ENCODE results near the gene DNAH8. TPM values are rescaled to one million over a fixed set of nuclear protein-coding genes. Genes with fewer than 3 reads are reported as not detected.

The DNAH8 gene
- total and polyA plus RNA-seq, 11 donors: 0.02 to 0.50 (median 0.02) TPM; not detected in 8

DNA sequence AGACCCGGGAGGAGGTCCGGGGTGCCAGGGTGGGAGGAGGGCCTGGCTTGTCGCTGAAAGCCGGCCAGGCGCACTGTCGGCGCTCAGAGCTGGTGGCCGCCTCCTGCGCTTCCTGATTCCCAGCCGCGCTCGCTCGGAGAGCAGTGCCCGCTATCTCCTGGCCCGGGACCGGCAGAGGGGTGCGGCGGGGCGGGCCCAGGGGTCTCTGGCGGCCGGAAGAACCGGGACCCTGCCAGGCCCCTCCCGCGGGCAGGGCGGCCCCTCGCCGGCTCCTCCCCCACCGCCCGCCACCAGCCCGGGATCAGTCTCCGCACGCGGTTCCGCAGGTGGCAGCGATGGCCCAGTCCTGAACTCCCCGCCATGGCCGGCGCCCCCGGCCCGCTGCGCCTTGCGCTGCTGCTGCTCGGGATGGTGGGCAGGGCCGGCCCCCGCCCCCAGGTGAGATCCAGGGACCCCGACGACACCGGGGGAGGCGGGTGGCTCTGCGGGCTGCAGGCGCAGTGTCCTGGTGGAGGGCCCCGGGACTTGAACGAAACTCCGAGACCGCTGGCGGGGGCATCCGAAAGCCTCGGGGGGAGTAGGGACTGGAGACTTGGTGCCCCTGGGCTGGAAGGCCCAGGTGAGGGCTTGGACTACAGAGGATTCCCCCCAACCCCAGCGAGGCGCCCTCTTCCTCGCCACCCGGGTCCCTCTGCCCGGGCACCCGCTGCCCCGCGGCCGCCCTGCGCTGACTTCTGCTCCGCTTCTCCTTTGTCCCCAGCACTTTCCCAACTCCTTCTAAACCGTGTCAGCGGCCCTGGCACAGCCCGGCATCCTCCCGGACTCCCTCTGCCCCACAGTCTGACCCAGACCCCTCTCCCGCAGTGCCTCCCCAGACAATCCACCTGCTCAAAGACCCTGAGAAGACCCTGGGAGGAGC, 333.6 kb downstream of the DNAH8 start, which contains the start of gene GLP1R:
Gene GLP1R (plus strand): TSS at position 301 of the 919 bp plus-strand sequence. CDS start 60 bp downstream, at position 361.
- ATAC-seq (peak in 3 of 4 donors; percentile 29 to 70 (median 44)), DNase-seq (no peak)
- WGBS, 4 donors: 1 to 5% (median 2%) methylated on average over 20 to 74 of the region's 74 CpGs
- Histone ChIP-seq H3K4me3 (peak within 1 kb of the TSS; percentile 26 to 59 (median 43)), H3K9me3 (no peaks in the 10 kb centered on the region), H3K27ac (peak within 1 kb of the TSS in 2 of 12 donors; percentile 5 to 40), H3K36me3 (no peaks in the 10 kb centered on the region), H3K4me1 (peaks cover 0 to 14% (median 0%) of the 10 kb centered on the region in 12 donors), H3K27me3 (peaks cover 2 to 55% (median 25%) of the 10 kb centered on the region in 9 donors)
- TF ChIP-seq, protein P1, sequence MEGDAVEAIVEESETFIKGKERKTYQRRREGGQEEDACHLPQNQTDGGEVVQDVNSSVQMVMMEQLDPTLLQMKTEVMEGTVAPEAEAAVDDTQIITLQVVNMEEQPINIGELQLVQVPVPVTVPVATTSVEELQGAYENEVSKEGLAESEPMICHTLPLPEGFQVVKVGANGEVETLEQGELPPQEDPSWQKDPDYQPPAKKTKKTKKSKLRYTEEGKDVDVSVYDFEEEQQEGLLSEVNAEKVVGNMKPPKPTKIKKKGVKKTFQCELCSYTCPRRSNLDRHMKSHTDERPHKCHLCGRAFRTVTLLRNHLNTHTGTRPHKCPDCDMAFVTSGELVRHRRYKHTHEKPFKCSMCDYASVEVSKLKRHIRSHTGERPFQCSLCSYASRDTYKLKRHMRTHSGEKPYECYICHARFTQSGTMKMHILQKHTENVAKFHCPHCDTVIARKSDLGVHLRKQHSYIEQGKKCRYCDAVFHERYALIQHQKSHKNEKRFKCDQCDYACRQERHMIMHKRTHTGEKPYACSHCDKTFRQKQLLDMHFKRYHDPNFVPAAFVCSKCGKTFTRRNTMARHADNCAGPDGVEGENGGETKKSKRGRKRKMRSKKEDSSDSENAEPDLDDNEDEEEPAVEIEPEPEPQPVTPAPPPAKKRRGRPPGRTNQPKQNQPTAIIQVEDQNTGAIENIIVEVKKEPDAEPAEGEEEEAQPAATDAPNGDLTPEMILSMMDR (IDR thresholded peaks at IDR 0.05): no peak
- intact Hi-C loops (cut with DNase I): no loop called here

DNA sequence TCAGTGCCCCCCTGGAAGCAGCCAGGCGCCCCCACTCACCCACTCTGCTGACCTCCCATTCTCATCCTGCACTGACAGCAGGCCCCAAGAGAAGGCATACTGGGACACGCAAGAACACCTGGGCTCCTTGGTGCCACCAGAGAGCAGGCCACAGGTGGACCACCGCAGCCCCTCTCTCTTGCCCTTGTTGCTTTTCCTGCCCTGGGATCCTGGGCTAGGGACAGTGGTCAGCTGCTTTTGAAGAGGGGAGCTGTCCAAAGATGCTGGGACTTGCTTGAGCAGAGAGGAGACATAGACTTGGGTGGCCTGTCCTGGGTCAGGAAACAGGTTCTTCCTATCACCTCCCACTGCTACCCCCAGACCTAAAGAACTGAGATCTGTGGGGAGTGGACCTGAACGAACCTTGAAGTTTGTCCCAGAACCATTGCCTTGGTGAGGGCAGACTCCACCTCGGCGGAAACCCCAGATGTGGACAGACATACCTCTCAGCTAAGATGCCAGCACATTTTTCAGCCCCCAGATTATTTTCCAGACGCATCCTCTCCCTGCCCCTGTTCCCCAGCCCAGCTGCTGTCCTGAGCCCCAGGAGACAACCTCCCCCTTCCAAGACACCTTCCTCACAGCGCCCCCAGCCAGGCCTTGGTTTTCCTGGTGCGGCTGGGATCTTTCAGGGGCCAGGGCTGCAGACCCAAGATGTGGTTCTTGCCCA, 334.6 kb downstream of the DNAH8 start:
- Histone ChIP-seq H3K4me1 (peaks cover 0 to 14% (median 0%) of the 10 kb centered on the region in 12 donors), H3K27me3 (peaks cover 2 to 59% (median 25%) of the 10 kb centered on the region in 9 donors), H3K4me3 (peak overlapping the region in 3 of 12 donors; percentile 43 to 53 (median 50)), H3K27ac (no peak overlapping the region), H3K9me3 (no peaks in the 10 kb centered on the region), H3K36me3 (no peaks in the 10 kb centered on the region)
- intact Hi-C loops (cut with DNase I): no loop called here
- ATAC-seq (peak in 1 of 4 donors; percentile 37), DNase-seq (no peak)
- TF ChIP-seq, protein P1 (IDR thresholded peaks at IDR 0.05): no peak
- no peak for TF ChIP-seq POLR2A (IDR thresholded peaks at IDR 0.05)
- WGBS, 4 donors: 58 to 68% (median 65%) methylated on average over 9 of the region's 9 CpGs

DNA sequence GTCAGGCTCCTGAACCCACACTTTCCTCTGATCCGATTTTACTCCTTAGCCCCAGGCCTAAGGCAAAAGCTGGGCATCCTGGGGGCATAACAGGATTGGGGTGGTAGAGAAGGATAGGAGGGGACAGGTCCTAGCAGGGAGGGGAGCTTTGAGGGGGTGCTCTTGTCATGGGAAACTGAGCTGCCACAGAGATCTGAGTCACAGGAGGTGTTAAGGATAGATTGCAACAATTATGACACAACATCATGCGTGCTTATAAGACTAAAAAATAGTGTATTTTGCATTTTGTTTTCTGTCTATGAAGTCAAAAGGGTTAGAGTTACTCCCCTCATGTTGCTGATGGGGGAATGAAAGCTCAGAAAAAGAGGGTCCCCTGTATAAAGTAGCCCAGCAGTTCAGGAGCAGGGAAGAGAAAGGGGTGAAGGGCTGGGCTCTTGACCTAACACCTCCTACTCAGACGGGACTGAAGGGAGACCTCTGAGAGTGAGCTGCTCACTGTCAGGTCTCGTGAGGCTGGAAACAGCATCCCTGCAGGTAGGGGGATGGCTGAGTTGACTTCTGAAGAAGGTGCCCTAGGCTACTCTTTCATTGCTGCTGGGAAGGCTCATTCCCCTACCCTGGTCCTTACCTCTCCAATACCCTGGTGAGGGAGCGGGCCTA, 335.5 kb downstream of the DNAH8 start:
- H3K4me1 ChIP-seq: peaks cover 0 to 14% (median 0%) of the 10 kb centered on the region in 12 donors
- H3K36me3 ChIP-seq: no peaks in the 10 kb centered on the region
- peaks cover 2 to 62% (median 25%) of the 10 kb centered on the region in 9 donors for H3K27me3 ChIP-seq
- H3K4me3 ChIP-seq: no peak overlapping the region
- DNase-seq (no peak), ATAC-seq (no peak)
- H3K27ac ChIP-seq: no peak overlapping the region
- 71 to 79% (median 75%) methylated on average over 5 of the region's 5 CpGs for WGBS, 4 donors
- TF ChIP-seq, protein P1 (IDR thresholded peaks at IDR 0.05): no peak
- no peak for TF ChIP-seq POLR2A (IDR thresholded peaks at IDR 0.05)
- intact Hi-C loops (cut with DNase I): no loop called here
- H3K9me3 ChIP-seq: no peaks in the 10 kb centered on the region
